B cell (primary cell): ENCODE results near the gene KDM6B. TPM values are rescaled to one million over a fixed set of nuclear protein-coding genes. Genes with fewer than 3 reads are reported as not detected.

ENCODE experiments used
- ATAC-seq: fragments of 200-7000 bp; cut with Tn5 transposase; one replicate; pipeline ENCODE4 v1.10.0; 2021; ENCODE audit warnings: low read depth, mild to moderate bottlenecking, moderate number of reproducible peaks, moderate library complexity
- CTCF ChIA-PET: fragments of 350-600 bp; sonication (Branson Sonifier 250); formaldehyde crosslinking; loops from one replicate; lab custom pipeline; 2021; ENCODE audit warnings: antibody characterized with exemption, inconsistent platforms; lab: Charles Lee
- POLR2A ChIA-PET: fragments of 350-600 bp; sonication (Branson Sonifier 250); formaldehyde crosslinking; loops from one replicate; lab custom pipeline; 2021; ENCODE audit warnings: antibody characterized with exemption; lab: Charles Lee
- DNase-seq: peaks from one replicate; pipeline ENCODE4 v3.0.0; 2013
- H2AFZ ChIP-seq: 2 replicates; pipeline ENCODE4 v1.6.1; 2012; ENCODE audit warnings: mild to moderate bottlenecking, low read depth, low read length; ENCODE audit not compliant: insufficient read depth, poor library complexity, severe bottlenecking
- H3K27ac ChIP-seq, 2 donors: 1 replicate in 1 of 2; 2 replicates in 1 of 2; pipeline ENCODE4 v1.5.1; 2012 to 2013; ENCODE audit warnings: low read length in 2 of 2, mild to moderate bottlenecking in 2 of 2, moderate library complexity in 1 of 2
- H3K27me3 ChIP-seq, 4 experiments: fragments of 200-600 bp in 1 of 4; sonication (generic) in 1 of 4; replicated peaks in 1 of 4; 1 replicate in 2 of 4; 2 replicates in 2 of 4; pipeline versions ENCODE4 v1.6.1 to v1.7.0; 2013 to 2016; ENCODE audit warnings: low read length in 3 of 4, mild to moderate bottlenecking in 2 of 4, mixed read lengths in 1 of 4, moderate library complexity in 1 of 4; ENCODE audit not compliant: insufficient read depth in 4 of 4, control insufficient read depth in 3 of 4; ENCODE audit errors: control extremely low read depth in 1 of 4
- H3K36me3 ChIP-seq, 2 experiments: replicated peaks in 1 of 2; 1 replicate in 1 of 2; 2 replicates in 1 of 2; pipeline versions ENCODE4 v1.6.1 to v1.7.1; 2013; ENCODE audit warnings: low read length in 1 of 2; ENCODE audit not compliant: insufficient read depth in 2 of 2, control insufficient read depth in 1 of 2; ENCODE audit errors: control extremely low read depth in 1 of 2, extremely low read depth in 1 of 2
- H3K4me1 ChIP-seq, 2 donors: fragments of 200-600 bp in 1 of 2; sonication (generic) in 1 of 2; 1 replicate in 1 of 2; 2 replicates in 1 of 2; pipeline versions ENCODE4 v1.5.1 to v1.6.1; 2013 to 2017; ENCODE audit warnings: low read length in 2 of 2; ENCODE audit not compliant: control insufficient read depth in 2 of 2, insufficient read depth in 2 of 2
- H3K4me2 ChIP-seq: replicated peaks from 2 replicates; pipeline ENCODE3; 2012; ENCODE audit warnings: mild to moderate bottlenecking, low read depth, low read length; ENCODE audit not compliant: poor library complexity, severe bottlenecking
- H3K4me3 ChIP-seq, 5 experiments: fragments of 200-600 bp in 1 of 5; sonication (generic) in 1 of 5; 1 replicate in 3 of 5; 2 replicates in 2 of 5; pipeline versions ENCODE4 v1.5.1 to v1.7.0; 2011 to 2016; ENCODE audit warnings: low read length in 4 of 5, mild to moderate bottlenecking in 4 of 5, low read depth in 2 of 5, control low read depth in 1 of 5, moderate library complexity in 1 of 5; ENCODE audit not compliant: insufficient read depth in 1 of 5; ENCODE audit errors: control extremely low read depth in 1 of 5, extremely low read depth in 1 of 5
- H3K79me2 ChIP-seq: fragments of 200-600 bp; sonication (generic); one replicate; pipeline ENCODE4 v1.6.0; 2016; ENCODE audit warnings: low read length; ENCODE audit not compliant: control insufficient read depth, insufficient read depth
- H3K9ac ChIP-seq: fragments of 200-600 bp; sonication (generic); 2 replicates; pipeline ENCODE4 v1.6.1; 2017; ENCODE audit warnings: mild to moderate bottlenecking, low read length, moderate library complexity
- H3K9me3 ChIP-seq, 3 donors: one replicate each; pipeline versions ENCODE4 v1.6.1 to v1.7.1; 2013; ENCODE audit warnings: low read length in 2 of 3; ENCODE audit not compliant: control insufficient read depth in 2 of 3, insufficient read depth in 1 of 3; ENCODE audit errors: control extremely low read depth in 1 of 3
- H4K20me1 ChIP-seq: 2 replicates; pipeline ENCODE4 v1.6.0; 2012; ENCODE audit warnings: mild to moderate bottlenecking, low read length; ENCODE audit not compliant: insufficient read depth, control insufficient read depth, poor library complexity, severe bottlenecking
- H3K27ac Mint-ChIP-seq: one replicate; pipeline ENCODE4 v1.8.0; 2021; ENCODE audit warnings: mixed read lengths
- H3K27me3 Mint-ChIP-seq: one replicate; pipeline ENCODE4 v1.8.0; 2021; ENCODE audit warnings: mixed read lengths
- H3K4me1 Mint-ChIP-seq: one replicate; pipeline ENCODE4 v1.8.0; 2021; ENCODE audit warnings: mixed read lengths
- H3K4me3 Mint-ChIP-seq: one replicate; pipeline ENCODE4 v1.8.0; 2021; ENCODE audit warnings: mixed read lengths
- H3K9me3 Mint-ChIP-seq: one replicate; pipeline ENCODE4 v1.8.0; 2022; ENCODE audit warnings: mixed read lengths; ENCODE audit not compliant: insufficient read depth
- EZH2 ChIP-seq: IDR thresholded peaks from 2 replicates; pipeline ENCODE4 v1.6.1; 2012; ENCODE audit warnings: borderline replicate concordance, low read depth, mild to moderate bottlenecking, moderate library complexity, low read length; ENCODE audit not compliant: insufficient read depth, poor library complexity, severe bottlenecking
- WGBS: methylation state at CpG from one replicate; pipeline ENCODE4 v1.1.5; 2013; ENCODE audit warnings: missing lambda C conversion rate; ENCODE audit not compliant: insufficient coverage; 5-methylcytosine and 5-hydroxymethylcytosine counted together
- intact Hi-C: fragments of 100-400 bp; cut with micrococcal nuclease; formaldehyde crosslinking; loops from one replicate; pipeline ENCODE4 v1.10.0; 2022
- polyA plus RNA-seq: library from polyadenylated mRNA; depleted of rRNA; stranded (reverse); fragments of >200 nt; gene quantifications from 2 replicates; pipeline ENCODE4 v1.2.3, GENCODE V29; 2012
- total RNA-seq, 2 donors: library from RNA; stranded (reverse); fragments of 120-200 nt in 1 of 2; gene quantifications; 1 replicate in 1 of 2; 2 replicates in 1 of 2; pipeline versions ENCODE4 v1.2.3 to v1.2.4, GENCODE V29; 2013 to 2022
- TF ChIP-seq, protein P1 (sequence below): fragments of 200-600 bp; IDR thresholded peaks from one replicate; pipeline ENCODE4 v1.8.0; 2022; ENCODE audit warnings: antibody characterized with exemption, mild to moderate bottlenecking

Gene KDM6B
- total and polyA plus RNA-seq, 2 donors (not counting 1 experiment from before 2014, with no cell fraction given) = 18.6 to 110 TPM

DNA sequence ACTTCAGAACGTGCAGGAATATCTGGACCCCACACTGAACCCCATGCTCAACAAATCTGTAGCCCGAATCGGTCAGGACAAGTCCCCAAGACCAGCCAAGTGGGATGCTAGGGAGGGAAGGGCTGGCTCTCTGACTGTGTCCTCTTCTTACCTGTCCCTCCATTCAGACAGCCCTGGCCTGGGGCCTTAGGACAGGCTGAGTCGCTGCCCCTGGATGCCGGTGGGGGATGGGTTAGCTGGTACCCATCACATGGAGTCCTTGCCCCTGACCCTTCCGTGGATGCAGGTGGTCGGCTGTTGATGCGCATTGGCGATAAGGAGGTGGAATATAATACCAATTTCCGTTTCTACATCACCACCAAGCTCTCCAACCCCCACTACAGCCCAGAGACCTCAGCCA lies 16.0 kb upstream of the KDM6B start:
- 91% methylated on average over 7 of the region's 10 CpGs for WGBS
- no peak for DNase-seq
- H3K9me3 Mint-ChIP-seq = no peaks in the 10 kb centered on the region

More for the DNA sequence above, 16.0 kb upstream of the KDM6B start:
- Histone ChIP-seq H3K9me3 (no peaks in the 10 kb centered on the region), H2AFZ (no peak overlapping the region), H4K20me1 (no peaks in the 10 kb centered on the region), H3K27ac (no peak overlapping the region), H3K36me3 (no peaks in the 10 kb centered on the region), H3K27me3 (no peaks in the 10 kb centered on the region), H3K4me2 (no peak overlapping the region), H3K79me2 (no peaks in the 10 kb centered on the region), H3K4me3 (no peak overlapping the region), H3K4me1 (no peaks in the 10 kb centered on the region), H3K9ac (no peak overlapping the region)
- H3K27me3 Mint-ChIP-seq = peaks cover 8% of the 10 kb centered on the region
- no peak for ATAC-seq
- ChIA-PET CTCF (interaction anchor here (1.3 to 2.4 kb wide), 2 partner anchors 80 to 172 kb away, joined by 3 to 14 read pairs; no protein-coding TSS in a partner anchor), POLR2A (no interaction called here)
- no peak overlapping the region for H3K4me3 Mint-ChIP-seq
- intact Hi-C loops = no loop called here
- H3K27ac Mint-ChIP-seq = no peak overlapping the region
- TF ChIP-seq EZH2 = no peak
- TF ChIP-seq, protein P1, sequence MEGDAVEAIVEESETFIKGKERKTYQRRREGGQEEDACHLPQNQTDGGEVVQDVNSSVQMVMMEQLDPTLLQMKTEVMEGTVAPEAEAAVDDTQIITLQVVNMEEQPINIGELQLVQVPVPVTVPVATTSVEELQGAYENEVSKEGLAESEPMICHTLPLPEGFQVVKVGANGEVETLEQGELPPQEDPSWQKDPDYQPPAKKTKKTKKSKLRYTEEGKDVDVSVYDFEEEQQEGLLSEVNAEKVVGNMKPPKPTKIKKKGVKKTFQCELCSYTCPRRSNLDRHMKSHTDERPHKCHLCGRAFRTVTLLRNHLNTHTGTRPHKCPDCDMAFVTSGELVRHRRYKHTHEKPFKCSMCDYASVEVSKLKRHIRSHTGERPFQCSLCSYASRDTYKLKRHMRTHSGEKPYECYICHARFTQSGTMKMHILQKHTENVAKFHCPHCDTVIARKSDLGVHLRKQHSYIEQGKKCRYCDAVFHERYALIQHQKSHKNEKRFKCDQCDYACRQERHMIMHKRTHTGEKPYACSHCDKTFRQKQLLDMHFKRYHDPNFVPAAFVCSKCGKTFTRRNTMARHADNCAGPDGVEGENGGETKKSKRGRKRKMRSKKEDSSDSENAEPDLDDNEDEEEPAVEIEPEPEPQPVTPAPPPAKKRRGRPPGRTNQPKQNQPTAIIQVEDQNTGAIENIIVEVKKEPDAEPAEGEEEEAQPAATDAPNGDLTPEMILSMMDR = no peak
- H3K4me1 Mint-ChIP-seq = no peaks in the 10 kb centered on the region
